Osteocyte (in vitro differentiated cells): ENCODE data around the gene STEEP1. TPM values are rescaled to one million over a fixed set of nuclear protein-coding genes. Genes with fewer than 3 reads are reported as not detected.

Experiments used
- DNase-seq: peaks from one replicate; pipeline ENCODE4 v3.0.0; 2021; ENCODE audit warnings: mixed read lengths; ENCODE audit not compliant: unreplicated experiment; ENCODE audit errors: extremely low spot score
- H3K27ac Mint-ChIP-seq: one replicate; pipeline ENCODE4 v1.8.0; 2021; ENCODE audit warnings: mild to moderate bottlenecking, mixed read lengths; ENCODE audit not compliant: unreplicated experiment
- H3K27me3 Mint-ChIP-seq: one replicate; pipeline ENCODE4 v1.8.0; 2021; ENCODE audit warnings: mixed read lengths; ENCODE audit not compliant: unreplicated experiment
- H3K36me3 Mint-ChIP-seq: one replicate; pipeline ENCODE4 v1.8.0; 2021; ENCODE audit warnings: mixed read lengths; ENCODE audit not compliant: unreplicated experiment
- H3K4me1 Mint-ChIP-seq: one replicate; pipeline ENCODE4 v1.8.0; 2021; ENCODE audit warnings: mixed read lengths; ENCODE audit not compliant: unreplicated experiment
- H3K4me3 Mint-ChIP-seq: one replicate; pipeline ENCODE4 v1.8.0; 2021; ENCODE audit warnings: mild to moderate bottlenecking, moderate library complexity, mixed read lengths; ENCODE audit not compliant: unreplicated experiment
- H3K9me3 Mint-ChIP-seq: one replicate; pipeline ENCODE4 v1.8.0; 2021; ENCODE audit warnings: mixed read lengths; ENCODE audit not compliant: unreplicated experiment
- total RNA-seq: library from RNA; stranded (reverse); gene quantifications from 2 replicates; pipeline ENCODE4 v1.2.1, GENCODE V29; 2021
- TF ChIP-seq, protein P1 (sequence below): fragments of 200-600 bp; sonication (generic); IDR thresholded peaks from 2 replicates; pipeline ENCODE4 v1.5.0; 2021; ENCODE audit warnings: antibody characterized with exemption, mild to moderate bottlenecking, moderate library complexity

STEEP1 gene
- total RNA-seq, 1 donor from 2014 or later, result 26.0 TPM

DNA sequence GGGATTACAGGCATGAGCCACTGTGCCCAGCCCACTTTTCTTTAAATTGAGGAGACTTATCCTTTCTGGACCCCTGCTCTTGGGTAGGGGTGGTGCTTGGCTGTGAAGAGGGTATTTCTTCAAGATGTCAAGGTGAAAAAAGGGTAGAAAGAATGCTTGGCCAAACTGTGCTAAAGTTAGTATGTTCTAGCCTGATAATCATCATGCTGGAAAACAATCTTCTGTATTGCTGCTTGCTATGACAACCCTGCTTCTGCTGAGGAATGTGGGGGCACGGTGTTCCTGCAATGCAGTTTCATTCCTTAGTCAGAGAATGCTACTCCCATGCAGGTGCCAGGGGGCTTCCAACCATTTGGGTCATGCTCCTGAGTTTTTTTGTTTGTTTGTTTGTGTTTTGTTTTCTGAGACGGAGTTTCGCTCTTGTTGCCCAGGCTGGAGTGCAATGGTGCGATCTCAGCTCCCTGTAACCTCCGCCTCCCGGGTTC lies 5.2 kb upstream of the STEEP1 start:
- Mint-ChIP-seq H3K4me3 (no peak overlapping the region), H3K27ac (no peak overlapping the region), H3K27me3 (no peaks in the 10 kb centered on the region), H3K4me1 (peaks cover 6% of the 10 kb centered on the region), H3K36me3 (no peaks in the 10 kb centered on the region), H3K9me3 (peaks cover 7% of the 10 kb centered on the region)
- no peak for DNase-seq
- TF ChIP-seq, protein P1, sequence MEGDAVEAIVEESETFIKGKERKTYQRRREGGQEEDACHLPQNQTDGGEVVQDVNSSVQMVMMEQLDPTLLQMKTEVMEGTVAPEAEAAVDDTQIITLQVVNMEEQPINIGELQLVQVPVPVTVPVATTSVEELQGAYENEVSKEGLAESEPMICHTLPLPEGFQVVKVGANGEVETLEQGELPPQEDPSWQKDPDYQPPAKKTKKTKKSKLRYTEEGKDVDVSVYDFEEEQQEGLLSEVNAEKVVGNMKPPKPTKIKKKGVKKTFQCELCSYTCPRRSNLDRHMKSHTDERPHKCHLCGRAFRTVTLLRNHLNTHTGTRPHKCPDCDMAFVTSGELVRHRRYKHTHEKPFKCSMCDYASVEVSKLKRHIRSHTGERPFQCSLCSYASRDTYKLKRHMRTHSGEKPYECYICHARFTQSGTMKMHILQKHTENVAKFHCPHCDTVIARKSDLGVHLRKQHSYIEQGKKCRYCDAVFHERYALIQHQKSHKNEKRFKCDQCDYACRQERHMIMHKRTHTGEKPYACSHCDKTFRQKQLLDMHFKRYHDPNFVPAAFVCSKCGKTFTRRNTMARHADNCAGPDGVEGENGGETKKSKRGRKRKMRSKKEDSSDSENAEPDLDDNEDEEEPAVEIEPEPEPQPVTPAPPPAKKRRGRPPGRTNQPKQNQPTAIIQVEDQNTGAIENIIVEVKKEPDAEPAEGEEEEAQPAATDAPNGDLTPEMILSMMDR, result no peak

- H3K9me3 Mint-ChIP-seq, result peaks cover 5% of the 10 kb centered on the region
- H3K4me1 Mint-ChIP-seq, result no peaks in the 10 kb centered on the region
- no peak overlapping the region for H3K4me3 Mint-ChIP-seq
- peaks cover 7% of the 10 kb centered on the region for H3K36me3 Mint-ChIP-seq
- H3K27ac Mint-ChIP-seq, result no peak overlapping the region
- TF ChIP-seq, protein P1, result no peak
- no peaks in the 10 kb centered on the region for H3K27me3 Mint-ChIP-seq
- DNase-seq, result no peak
These were observed 12.7 kb downstream of the STEEP1 start for GRCh38 chrX:119552508-119552907.

GRCh38 chrX:119549327-119550016 lies 15.7 kb downstream of the STEEP1 start:
- Mint-ChIP-seq H3K4me1 (no peaks in the 10 kb centered on the region), H3K27me3 (no peaks in the 10 kb centered on the region), H3K27ac (no peak overlapping the region), H3K36me3 (peaks cover 5% of the 10 kb centered on the region), H3K9me3 (peaks cover 5% of the 10 kb centered on the region), H3K4me3 (no peak overlapping the region)
- DNase-seq, result no peak
- TF ChIP-seq, protein P1, result no peak

DNA sequence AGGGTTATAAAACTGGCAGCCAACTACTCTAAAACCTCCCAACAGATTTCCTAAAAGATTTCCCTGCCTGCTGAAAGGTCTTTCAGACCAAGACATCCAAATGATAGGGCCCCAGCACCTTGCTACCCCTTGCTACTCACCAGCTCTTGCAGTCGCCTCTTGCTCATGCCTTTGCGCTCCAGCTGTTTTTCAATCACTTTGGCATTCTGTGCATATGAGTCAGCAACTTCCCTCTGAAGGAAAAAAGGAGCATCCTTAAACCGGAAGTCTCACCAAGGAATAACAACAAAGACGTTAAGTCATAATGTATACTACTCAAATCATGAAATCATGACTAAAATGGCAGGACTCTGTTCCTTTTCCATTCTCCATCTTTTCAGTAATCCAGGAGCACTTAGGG lies 24.0 kb downstream of the STEEP1 start:
- H3K36me3 Mint-ChIP-seq, result peaks cover 13% of the 10 kb centered on the region
- no peak overlapping the region for H3K4me3 Mint-ChIP-seq
- peaks cover 7% of the 10 kb centered on the region for H3K9me3 Mint-ChIP-seq
- TF ChIP-seq, protein P1, result no peak
- peaks cover 6% of the 10 kb centered on the region for H3K4me1 Mint-ChIP-seq
- no peak for DNase-seq
- H3K27ac Mint-ChIP-seq, result peak overlapping the region; percentile 58
- H3K27me3 Mint-ChIP-seq, result no peaks in the 10 kb centered on the region

GRCh38 chrX:119539872-119540271 lies 25.3 kb downstream of the STEEP1 start:
- no peaks in the 10 kb centered on the region for H3K27me3 Mint-ChIP-seq
- H3K27ac Mint-ChIP-seq, result no peak overlapping the region
- peaks cover 6% of the 10 kb centered on the region for H3K4me1 Mint-ChIP-seq
- no peak for DNase-seq
- H3K36me3 Mint-ChIP-seq, result peaks cover 13% of the 10 kb centered on the region
- H3K9me3 Mint-ChIP-seq, result peaks cover 7% of the 10 kb centered on the region
- TF ChIP-seq, protein P1, result peak; percentile 8
- no peak overlapping the region for H3K4me3 Mint-ChIP-seq
